Gastroesophageal sphincter (tissue), 3 donors: ENCODE data around the gene SLC6A4.

Experiments used
- CTCF ChIP-seq, 4 experiments: fragments of 200-600 bp in 2 of 4; fragments of 450-650 bp in 2 of 4; sonication (generic) in 1 of 4; IDR thresholded peaks; one replicate each; pipeline ENCODE4 v1.5.1; 2017 to 2019; ENCODE audit warnings: antibody characterized with exemption in 4 of 4, mild to moderate bottlenecking in 2 of 4, moderate library complexity in 2 of 4
- EP300 ChIP-seq: sonication (generic); formaldehyde crosslinking; IDR thresholded peaks from one replicate; pipeline ENCODE4 v1.6.1; 2017; ENCODE audit warnings: antibody characterized with exemption, mild to moderate bottlenecking

DNA sequence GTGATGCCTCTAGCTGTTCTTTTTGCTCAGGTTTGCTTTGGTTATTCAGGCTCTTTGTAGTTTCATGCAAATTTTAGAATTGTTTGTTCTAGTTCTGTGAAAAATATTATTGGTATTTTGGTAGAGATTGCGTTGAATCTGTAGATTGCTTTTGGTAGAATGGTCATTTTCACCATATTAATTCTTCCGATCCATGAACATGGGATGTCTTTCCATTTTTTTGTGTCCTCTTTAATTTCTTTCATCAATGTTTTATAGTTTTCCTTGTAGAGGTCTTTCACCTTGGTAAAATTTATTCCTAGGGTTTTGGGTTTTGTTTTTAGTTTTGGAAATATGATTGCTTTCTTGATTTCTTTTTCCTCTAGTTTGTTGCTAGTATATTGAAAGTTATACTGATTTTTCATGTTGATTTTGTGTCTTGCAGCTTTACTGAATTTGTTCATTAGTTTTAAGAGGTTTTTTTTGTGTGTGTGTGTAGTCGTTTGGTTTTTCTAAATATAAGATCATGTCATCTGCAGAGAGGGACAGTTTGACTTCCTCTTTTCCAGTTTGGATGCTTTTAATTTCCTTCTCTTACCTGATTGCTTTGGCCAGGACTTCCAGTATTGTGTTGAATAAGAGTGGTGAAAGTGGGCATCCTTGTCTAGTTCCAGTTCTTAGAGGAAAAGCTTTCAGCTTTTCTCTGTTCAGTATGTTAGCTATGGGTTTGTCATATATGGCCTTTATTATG is 76.4 kb downstream of the SLC6A4 start:
- no peak for TF ChIP-seq EP300
- TF ChIP-seq CTCF (IDR thresholded peaks at IDR 0.05): no peak
